ENCODE measurements around the gene SLC45A2.
"Not testable (repeated sequence)": the region's sequence is repeated elsewhere in the genome, so short reads cannot be mapped to it uniquely, and the experiment has no call there.

Gene SLC45A2

GRCh38 chr5:33914844-33915243 lies 69.6 kb downstream of the SLC45A2 start:
- not testable (repeated sequence) for DNase-seq

GRCh38 chr5:33906248-33906647 lies 78.2 kb downstream of the SLC45A2 start:
- DNase-seq = not testable (repeated sequence)

- DNase-seq = no peak
Observed at GRCh38 chr5:33905381-33905780, 79.1 kb downstream of the SLC45A2 start.

- no peak for DNase-seq
Observed at GRCh38 chr5:33903118-33903517, 81.4 kb downstream of the SLC45A2 start.

DNA sequence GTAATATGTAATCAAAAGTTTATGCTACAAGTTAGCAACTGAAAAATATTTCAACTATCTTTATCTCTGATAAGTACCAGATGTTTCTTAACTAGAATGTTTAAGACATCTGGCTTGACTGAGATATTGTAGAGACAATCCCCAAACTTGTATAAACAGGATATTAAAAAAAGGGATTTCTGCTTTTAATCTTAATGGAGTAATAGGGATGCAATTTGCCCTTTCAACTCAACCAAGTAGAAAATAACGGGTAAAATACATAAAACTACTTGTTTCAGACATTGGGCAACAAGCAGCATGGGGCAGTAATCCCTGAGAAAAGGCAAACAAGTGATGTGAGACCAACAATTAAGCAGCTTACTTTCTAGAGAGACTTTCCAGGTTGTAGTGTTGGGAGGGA lies 83.3 kb downstream of the SLC45A2 start:
- DNase-seq = no peak
